Panc1 (cell line): ENCODE measurements around the gene ZFAND6. TPM values are rescaled to one million over a fixed set of nuclear protein-coding genes. Genes with fewer than 3 reads are reported as not detected.

Source experiments
- ATAC-seq: fragments of 200-7000 bp; cut with Tn5 transposase; 2 replicates; pipeline ENCODE4 v1.9.1; 2020; ENCODE audit warnings: mild to moderate bottlenecking, moderate library complexity
- BruUV-seq: library from RNA; stranded (reverse); fragments of 400-500 nt; replicated peaks from 2 replicates; lab custom pipeline; 2021; lab: Mats Ljungman, UMichigan
- CTCF ChIA-PET: fragments of 300-600 bp; sonication (Branson Sonifier 250); formaldehyde crosslinking; loops from one replicate; lab custom pipeline; 2022; ENCODE audit warnings: antibody characterized with exemption; lab: Charles Lee
- POLR2A ChIA-PET: fragments of 300-600 bp; sonication (Branson Sonifier 250); formaldehyde crosslinking; loops from one replicate; lab custom pipeline; 2022; ENCODE audit warnings: antibody characterized with exemption; lab: Charles Lee
- DNase-seq: peaks from one replicate; pipeline ENCODE4 v3.0.0-alpha.2; 2010; ENCODE audit warnings: low read depth, low spot score
- H3K27ac ChIP-seq: 2 replicates; pipeline ENCODE4 v1.5.1; 2011; ENCODE audit warnings: mild to moderate bottlenecking, low read length, inconsistent platforms
- H3K27me3 ChIP-seq: fragments of 200-500 bp; sonication (Bioruptor generic); 2 replicates; pipeline ENCODE4 v1.6.0; 2014; ENCODE audit warnings: low read length, inconsistent platforms; ENCODE audit not compliant: control insufficient read depth, insufficient read depth
- H3K36me3 ChIP-seq: fragments of 200-500 bp; sonication (Bioruptor generic); 2 replicates; pipeline ENCODE4 v1.5.1; 2014; ENCODE audit warnings: inconsistent platforms, mild to moderate bottlenecking, low read length, moderate library complexity; ENCODE audit not compliant: control insufficient read depth, insufficient read depth
- H3K4me1 ChIP-seq: 2 replicates; pipeline ENCODE4 v1.5.1; 2011; ENCODE audit warnings: inconsistent platforms, mild to moderate bottlenecking, low read length, moderate library complexity; ENCODE audit not compliant: control insufficient read depth, insufficient read depth
- H3K4me3 ChIP-seq, 2 experiments: 2 replicates each; pipeline ENCODE4 v1.5.1; 2011 to 2012; ENCODE audit warnings: low read depth in 2 of 2, low read length in 2 of 2, mild to moderate bottlenecking in 2 of 2, inconsistent platforms in 1 of 2, moderate library complexity in 1 of 2
- H3K9me3 ChIP-seq: fragments of 200-500 bp; sonication (Bioruptor generic); 2 replicates; pipeline ENCODE4 v1.5.1; 2014; ENCODE audit warnings: low read depth, mild to moderate bottlenecking, inconsistent platforms, low read length, moderate library complexity; ENCODE audit not compliant: control insufficient read depth, insufficient read depth
- CTCF ChIP-seq: fragments of 450-650 bp; IDR thresholded peaks from 2 replicates; pipeline ENCODE4 v1.5.1; 2017; ENCODE audit warnings: mild to moderate bottlenecking
- POLR2AphosphoS5 ChIP-seq: IDR thresholded peaks from 2 replicates; pipeline ENCODE4 v1.6.1; 2012; ENCODE audit warnings: mild to moderate bottlenecking, low read depth, low read length, moderate library complexity
- REST ChIP-seq, 2 experiments: IDR thresholded peaks; 2 replicates each; pipeline ENCODE4 v1.6.1; 2011 to 2012; ENCODE audit warnings: low read depth in 2 of 2, control low read depth in 1 of 2, low read length in 1 of 2, mild to moderate bottlenecking in 1 of 2, moderate library complexity in 1 of 2; ENCODE audit not compliant: insufficient read depth in 1 of 2
- SIN3A ChIP-seq: IDR thresholded peaks from 2 replicates; pipeline ENCODE4 v1.6.1; 2012; ENCODE audit warnings: low read depth, mild to moderate bottlenecking, low read length, moderate library complexity, borderline replicate concordance; ENCODE audit not compliant: insufficient read depth
- TCF7L2 ChIP-seq: IDR thresholded peaks from 2 replicates; pipeline ENCODE4 v1.6.1; 2011; ENCODE audit warnings: mild to moderate bottlenecking, low read depth, low read length, inconsistent platforms
- in situ Hi-C: cut with HindIII; loops from 2 replicates; pipeline ENCODE4 v1.10.0; 2016; ENCODE audit warnings: low sequenced_read_pairs, low pct_unique_long_range_greater_than_20kb
- intact Hi-C: fragments of 100-400 bp; cut with micrococcal nuclease; formaldehyde crosslinking; loops from one replicate; pipeline ENCODE4 v1.10.0; 2022; ENCODE audit not compliant: unreplicated experiment
- total RNA-seq: library from RNA; stranded (reverse); gene quantifications from one replicate; pipeline ENCODE4 v1.2.1, GENCODE V29; 2021; ENCODE audit not compliant: unreplicated experiment

ZFAND6 gene
- total RNA-seq, 1 experiment from 2014 or later: 73.0 TPM

GRCh38 chr15:80151576-80151975 is 92.1 kb downstream of the ZFAND6 start:
- intact Hi-C loops: no loop called here

GRCh38 chr15:80152180-80152895 is 92.9 kb downstream of the ZFAND6 start:
- Histone ChIP-seq H3K4me1 (peaks cover 22% of the 10 kb centered on the region), H3K9me3 (no peaks in the 10 kb centered on the region), H3K36me3 (no peaks in the 10 kb centered on the region), H3K27ac (peak overlapping the region; percentile 89), H3K4me3 (peak overlapping the region; percentile 80 to 85), H3K27me3 (no peaks in the 10 kb centered on the region)
- no TSS peak for BruUV-seq
- peak; percentile 88 for ATAC-seq
- POLR2A ChIA-PET: interaction anchor here (0.6 kb wide), 1 partner anchor 8 kb away, joined by 9 read pairs; no protein-coding TSS in a partner anchor
- CTCF ChIA-PET: interaction anchor here (0.6 to 1.2 kb wide), 2 partner anchors 10 to 266 kb away, joined by 3 read pairs; no protein-coding TSS in a partner anchor
- intact Hi-C loops: no loop called here
- no peak for DNase-seq
- in situ Hi-C loops: no loop called here
- TF ChIP-seq CTCF: no peak
- TF ChIP-seq REST (IDR thresholded peaks at IDR 0.05; ENCODE audit: insufficient read depth in 1 of 2, low read depth in 2 of 2, low read length in 1 of 2): no peak
- no peak for TF ChIP-seq SIN3A
- no peak for TF ChIP-seq POLR2AphosphoS5

More at GRCh38 chr15:80151576-80151975, 92.1 kb downstream of the ZFAND6 start:
- H3K9me3 ChIP-seq: no peaks in the 10 kb centered on the region
- no peaks in the 10 kb centered on the region for H3K36me3 ChIP-seq
- POLR2A ChIA-PET: no interaction called here
- TF ChIP-seq POLR2AphosphoS5 (no peak), SIN3A (no peak), REST (IDR thresholded peaks at IDR 0.05; ENCODE audit: insufficient read depth in 1 of 2, low read depth in 2 of 2, low read length in 1 of 2) (no peak), CTCF (no peak), TCF7L2 (no peak)
- no TSS peak for BruUV-seq
- H3K4me1 ChIP-seq: peaks cover 22% of the 10 kb centered on the region
- H3K4me3 ChIP-seq: peak overlapping the region; percentile 63 to 69; a peak in 3 of 4 replicates
- in situ Hi-C loops: no loop called here
- peak overlapping the region; percentile 89 for H3K27ac ChIP-seq
- no peaks in the 10 kb centered on the region for H3K27me3 ChIP-seq
- DNase-seq (no peak), ATAC-seq (no peak)
- CTCF ChIA-PET: interaction anchor here (1.2 kb wide), 1 partner anchor 11 kb away, joined by 3 read pairs; no protein-coding TSS in a partner anchor
